GM12878 (cell line): Measurements from ENCODE around the gene DYSF. TPM values are rescaled to one million over a fixed set of nuclear protein-coding genes. Genes with fewer than 3 reads are reported as not detected.

Source experiments
- ATAC-seq: fragments of 200-7000 bp; cut with Tn5 transposase; 3 replicates; pipeline ENCODE4 v1.9.1; 2020; ENCODE audit warnings: mild to moderate bottlenecking, moderate library complexity
- BruUV-seq: library from RNA; stranded (reverse); fragments of 400-500 nt; replicated peaks from 2 replicates; lab custom pipeline; 2021; lab: Mats Ljungman, UMichigan
- CTCF ChIA-PET: fragments of 300-600 bp; sonication (Branson Sonifier 250); formaldehyde crosslinking; extraction: SDS; loops from one replicate; lab custom pipeline; 2021; ENCODE audit warnings: inconsistent platforms; lab: Yijun Ruan, JAX
- POLR2A ChIA-PET: fragments of 350-600 bp; formaldehyde crosslinking; extraction: SDS; loops from one replicate; lab custom pipeline; 2021; ENCODE audit warnings: inconsistent platforms; lab: Charles Lee
- RAD21 ChIA-PET: fragments of 300-600 bp; sonication (Branson Sonifier 250); formaldehyde crosslinking; loops from one replicate; lab custom pipeline; 2023; ENCODE audit warnings: antibody characterized with exemption; ENCODE audit not compliant: unreplicated experiment; lab: Charles Lee
- SMC1A ChIA-PET: fragments of 300-600 bp; sonication (Branson Sonifier 250); formaldehyde crosslinking; loops from one replicate; lab custom pipeline; 2023; ENCODE audit not compliant: unreplicated experiment, uncharacterized antibody; lab: Charles Lee
- DNase-seq: peaks from one replicate; pipeline ENCODE4 v3.0.0-alpha.2; 2011; ENCODE audit warnings: low read depth, low spot score
- FAIRE-seq: peaks from 3 replicates; lab custom pipeline; 2011; peaks lifted over from hg19 to GRCh38; lab: Jason Lieb, UNC
- H2AFZ ChIP-seq: 2 replicates; pipeline ENCODE4 v1.6.0; 2011; ENCODE audit warnings: low read depth, low read length, control low read depth; ENCODE audit not compliant: control insufficient read depth
- H3K27ac ChIP-seq: 2 replicates; pipeline ENCODE4 v1.5.1; 2011; ENCODE audit warnings: control low read depth; ENCODE audit not compliant: control insufficient read depth, insufficient read depth
- H3K27me3 ChIP-seq, 2 experiments: replicated peaks in 1 of 2; 2 replicates each; pipeline versions ENCODE4 v1.6.0 to v1.6.1; 2011; ENCODE audit warnings: low read length in 1 of 2; ENCODE audit not compliant: control insufficient read depth in 2 of 2, insufficient read depth in 2 of 2
- H3K36me3 ChIP-seq, 2 experiments: 2 replicates each; pipeline ENCODE4 v1.5.1; 2011; ENCODE audit warnings: low read length in 1 of 2; ENCODE audit not compliant: control insufficient read depth in 2 of 2, insufficient read depth in 2 of 2
- H3K4me1 ChIP-seq: 2 replicates; pipeline ENCODE4 v1.6.1; 2011; ENCODE audit warnings: mild to moderate bottlenecking, low read length, moderate library complexity, mixed read lengths; ENCODE audit not compliant: control insufficient read depth, insufficient read depth
- H3K4me2 ChIP-seq: 2 replicates; pipeline ENCODE4 v1.6.0; 2011; ENCODE audit warnings: control low read depth; ENCODE audit not compliant: control insufficient read depth, insufficient read depth
- H3K4me3 ChIP-seq: fragments of 200-600 bp; sonication (generic); 2 replicates; pipeline ENCODE4 v1.5.1; 2016
- H3K79me2 ChIP-seq: 2 replicates; pipeline ENCODE4 v1.6.0; 2011; ENCODE audit warnings: low read length; ENCODE audit not compliant: control insufficient read depth, insufficient read depth
- H3K9ac ChIP-seq: 2 replicates; pipeline ENCODE4 v1.8.0; 2011; ENCODE audit warnings: low read length, control low read depth, mixed read lengths; ENCODE audit not compliant: control insufficient read depth, insufficient read depth
- H3K9me3 ChIP-seq: replicated peaks from 3 replicates; pipeline ENCODE4 v1.5.1; 2011; ENCODE audit warnings: mild to moderate bottlenecking, low read length; ENCODE audit not compliant: control insufficient read depth, insufficient read depth
- H4K20me1 ChIP-seq: 2 replicates; pipeline ENCODE4 v1.6.0; 2011; ENCODE audit not compliant: control insufficient read depth, insufficient read depth
- HDGF ChIP-seq: fragments of 450-650 bp; IDR thresholded peaks from 2 replicates; pipeline ENCODE4 v1.6.1; 2016; ENCODE audit warnings: antibody characterized with exemption
- NR2F1 ChIP-seq: fragments of 450-650 bp; conservative IDR thresholded peaks from 2 replicates; pipeline ENCODE4 v1.6.1; 2017; ENCODE audit warnings: mild to moderate bottlenecking
- SMAD1 ChIP-seq: fragments of 450-650 bp; IDR thresholded peaks from 2 replicates; pipeline ENCODE4 v1.6.1; 2018; ENCODE audit warnings: mild to moderate bottlenecking, low read depth; ENCODE audit not compliant: partially characterized antibody
- WRNIP1 ChIP-seq: IDR thresholded peaks from 2 replicates; pipeline ENCODE4 v1.6.1; 2011; ENCODE audit warnings: low read depth, low read length, improper control_type of control experiment, borderline replicate concordance
- WGBS: methylation state at CpG from one replicate; pipeline ENCODE4 v1.1.6; 2016; ENCODE audit warnings: low lambda C conversion rate; ENCODE audit not compliant: insufficient replicate concordance, insufficient coverage; ENCODE audit errors: missing lambda C conversion rate; 5-methylcytosine and 5-hydroxymethylcytosine counted together
- in situ Hi-C: fragments of 300-500 bp; cut with MboI; formaldehyde crosslinking; loops from 9 replicates; pipeline ENCODE4 v1.14.3; 2018; ENCODE audit warnings: mixed read lengths
- intact Hi-C: fragments of 100-400 bp; cut with micrococcal nuclease; formaldehyde crosslinking; loops from one replicate; pipeline ENCODE4 v1.14.2; 2022; ENCODE audit not compliant: unreplicated experiment
- polyA plus RNA-seq, 11 experiments: library from polyadenylated mRNA; depleted of rRNA in 4 of 11; unstranded in 6 of 11; stranded (reverse) in 5 of 11; fragments of >200 nt; fragmentation: Nextera tagmentation in 4 of 11; fragmentation: Illumina TruSeq in 1 of 11; extraction: Ambion mirVana in 4 of 11; extraction: Trizol in 1 of 11; gene quantifications; 1 replicate in 1 of 11; 2 replicates in 10 of 11; pipeline versions ENCODE4 v1.2.1 to v1.2.3, GENCODE V29; 2011 to 2016; ENCODE audit warnings: inconsistent platforms in 2 of 11, missing spikeins in 2 of 11, low read depth in 1 of 11
- total RNA-seq, 4 experiments: library from RNA; depleted of rRNA in 3 of 4; stranded (reverse); fragments of >200 nt in 3 of 4; fragmentation: Illumina TruSeq in 1 of 4; extraction: Trizol in 1 of 4; gene quantifications; 2 replicates each; pipeline versions ENCODE4 v1.2.1 to v1.2.3, GENCODE V29; 2013 to 2021
- TF ChIP-seq, protein P1 (sequence below): fragments of 450-650 bp; formaldehyde crosslinking; IDR thresholded peaks from 2 replicates; pipeline ENCODE4 v1.5.0; 2022; ENCODE audit warnings: mild to moderate bottlenecking, missing genetic modification characterization

DYSF gene
- total and polyA plus RNA-seq, 10 of the 15 experiments (the other 5 are each of a cell fraction or from before 2014, with no cell fraction given) = under 0.01 to 0.15 (median 0.03) TPM; not detected in 7

DNA sequence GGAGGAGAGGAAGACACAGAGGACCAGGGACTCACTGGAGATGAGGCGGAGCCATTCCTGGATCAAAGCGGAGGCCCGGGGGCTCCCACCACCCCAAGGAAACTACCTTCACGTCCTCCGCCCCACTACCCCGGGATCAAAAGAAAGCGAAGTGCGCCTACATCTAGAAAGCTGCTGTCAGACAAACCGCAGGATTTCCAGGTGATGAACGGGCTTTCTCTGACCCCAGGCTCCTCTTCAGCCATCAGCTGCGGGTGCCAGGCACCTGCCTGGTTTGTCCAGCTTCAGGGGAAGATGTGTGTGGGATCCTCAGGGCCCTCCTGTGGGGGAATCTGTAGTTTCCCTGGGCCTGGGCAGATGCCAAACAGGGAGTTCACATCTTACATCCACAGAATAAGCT, 60.4 kb downstream of the DYSF start:
- DNase-seq (no peak), ATAC-seq (no peak), FAIRE-seq (no peak)
- Histone ChIP-seq H3K4me3 (no peak overlapping the region), H3K9me3 (no peaks in the 10 kb centered on the region), H2AFZ (no peak overlapping the region), H3K4me2 (no peak overlapping the region), H3K4me1 (no peaks in the 10 kb centered on the region), H4K20me1 (no peaks in the 10 kb centered on the region), H3K36me3 (no peaks in the 10 kb centered on the region), H3K27ac (no peak overlapping the region), H3K27me3 (peaks cover 0 to 6% of the 10 kb centered on the region in 2 experiments; a peak in 3 of 4 replicates), H3K9ac (no peak overlapping the region), H3K79me2 (no peaks in the 10 kb centered on the region)
- ChIA-PET SMC1A (no interaction called here), CTCF (interaction anchor here (8.6 kb wide), 1 partner anchor 215 kb away, joined by 242 read pairs; no protein-coding TSS in a partner anchor), RAD21 (interaction anchor here (0.6 to 9.9 kb wide), 2 partner anchors 215 to 1719 kb away, joined by 3 to 158 read pairs; partner anchors contain the start of gene PRADC1), POLR2A (no interaction called here)
- 56% methylated on average over 11 of the region's 11 CpGs for WGBS
- TF ChIP-seq WRNIP1 = no peak
- TF ChIP-seq HDGF = no peak
- TF ChIP-seq NR2F1 = no peak
- TF ChIP-seq, protein P1, sequence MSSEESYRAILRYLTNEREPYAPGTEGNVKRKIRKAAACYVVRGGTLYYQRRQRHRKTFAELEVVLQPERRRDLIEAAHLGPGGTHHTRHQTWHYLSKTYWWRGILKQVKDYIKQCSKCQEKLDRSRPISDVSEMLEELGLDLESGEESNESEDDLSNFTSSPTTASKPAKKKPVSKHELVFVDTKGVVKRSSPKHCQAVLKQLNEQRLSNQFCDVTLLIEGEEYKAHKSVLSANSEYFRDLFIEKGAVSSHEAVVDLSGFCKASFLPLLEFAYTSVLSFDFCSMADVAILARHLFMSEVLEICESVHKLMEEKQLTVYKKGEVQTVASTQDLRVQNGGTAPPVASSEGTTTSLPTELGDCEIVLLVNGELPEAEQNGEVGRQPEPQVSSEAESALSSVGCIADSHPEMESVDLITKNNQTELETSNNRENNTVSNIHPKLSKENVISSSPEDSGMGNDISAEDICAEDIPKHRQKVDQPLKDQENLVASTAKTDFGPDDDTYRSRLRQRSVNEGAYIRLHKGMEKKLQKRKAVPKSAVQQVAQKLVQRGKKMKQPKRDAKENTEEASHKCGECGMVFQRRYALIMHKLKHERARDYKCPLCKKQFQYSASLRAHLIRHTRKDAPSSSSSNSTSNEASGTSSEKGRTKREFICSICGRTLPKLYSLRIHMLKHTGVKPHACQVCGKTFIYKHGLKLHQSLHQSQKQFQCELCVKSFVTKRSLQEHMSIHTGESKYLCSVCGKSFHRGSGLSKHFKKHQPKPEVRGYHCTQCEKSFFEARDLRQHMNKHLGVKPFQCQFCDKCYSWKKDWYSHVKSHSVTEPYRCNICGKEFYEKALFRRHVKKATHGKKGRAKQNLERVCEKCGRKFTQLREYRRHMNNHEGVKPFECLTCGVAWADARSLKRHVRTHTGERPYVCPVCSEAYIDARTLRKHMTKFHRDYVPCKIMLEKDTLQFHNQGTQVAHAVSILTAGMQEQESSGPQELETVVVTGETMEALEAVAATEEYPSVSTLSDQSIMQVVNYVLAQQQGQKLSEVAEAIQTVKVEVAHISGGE (CRISPR knock-in tag) = no peak
- no peak for TF ChIP-seq SMAD1
- in situ Hi-C loops = loop anchor here (25.0 kb wide), 1 partner anchor 351 kb away; no protein-coding TSS in a partner anchor
- BruUV-seq = no TSS peak
- intact Hi-C loops = loop anchor here (5.0 kb wide), 1 partner anchor 491 kb away; no protein-coding TSS in a partner anchor
